K562 (cell line): ENCODE data around the gene CD70. TPM values are rescaled to one million over a fixed set of nuclear protein-coding genes. Genes with fewer than 3 reads are reported as not detected.

ENCODE experiments used
- ATAC-seq: fragments of 200-7000 bp; cut with Tn5 transposase; 3 replicates; pipeline ENCODE4 v1.9.1; 2020; ENCODE audit warnings: moderate library complexity
- BruUV-seq: library from RNA; stranded (reverse); fragments of 400-500 nt; replicated peaks from 2 replicates; lab custom pipeline; 2021; lab: Mats Ljungman, UMichigan
- CTCF ChIA-PET: fragments of 300-600 bp; formaldehyde crosslinking; extraction: SDS; loops from one replicate; lab custom pipeline; 2021; ENCODE audit warnings: low intra/inter-chr PET ratio; lab: Yijun Ruan, JAX
- POLR2A ChIA-PET: fragments of 300-600, 350-650 bp; sonication (Branson Sonifier 250); formaldehyde crosslinking; extraction: SDS; loops from one replicate; lab custom pipeline; 2021; ENCODE audit warnings: antibody characterized with exemption, inconsistent platforms; lab: Yijun Ruan, JAX
- DNase-seq, 4 experiments: peaks; one replicate each; pipeline versions ENCODE4 v3.0.0 to v3.0.0-alpha.2; 2011 to 2018; ENCODE audit warnings: low spot score in 3 of 4, mixed read lengths in 3 of 4; ENCODE audit errors: extremely low read depth in 1 of 4
- FAIRE-seq: peaks from 2 replicates; lab custom pipeline; 2011; peaks lifted over from hg19 to GRCh38; lab: Jason Lieb, UNC
- H2AFZ ChIP-seq: 2 replicates; pipeline ENCODE4 v1.6.0; 2011; ENCODE audit warnings: low read depth, low read length, control low read depth, inconsistent platforms
- H3K27ac ChIP-seq: fragments of 200-600 bp; 3 replicates; pipeline ENCODE4 v1.8.0; 2011; ENCODE audit warnings: low read depth, mild to moderate bottlenecking, control low read depth, inconsistent platforms, low read length, moderate library complexity, mixed read lengths; ENCODE audit errors: extremely low read depth
- H3K27me3 ChIP-seq, 2 experiments: fragments of 300-600 bp in 1 of 2; 2 replicates in 1 of 2; 3 replicates in 1 of 2; pipeline versions ENCODE4 v1.6.0 to v1.8.0; 2011; ENCODE audit warnings: inconsistent platforms in 2 of 2, low read length in 2 of 2, mild to moderate bottlenecking in 1 of 2, mixed read lengths in 1 of 2, moderate library complexity in 1 of 2; ENCODE audit not compliant: control insufficient read depth in 2 of 2, insufficient read depth in 2 of 2
- H3K36me3 ChIP-seq: fragments of 300-600 bp; 3 replicates; pipeline ENCODE4 v1.8.0; 2011; ENCODE audit warnings: mild to moderate bottlenecking, low read length, inconsistent platforms; ENCODE audit not compliant: control insufficient read depth, insufficient read depth
- H3K4me1 ChIP-seq, 2 experiments: fragments of 200-600 bp in 1 of 2; replicated peaks in 1 of 2; 2 replicates in 1 of 2; 3 replicates in 1 of 2; pipeline versions ENCODE4 v1.5.1 to v1.8.0; 2011; ENCODE audit warnings: inconsistent platforms in 2 of 2, low read length in 2 of 2, mild to moderate bottlenecking in 1 of 2, mixed read lengths in 1 of 2, moderate library complexity in 1 of 2; ENCODE audit not compliant: control insufficient read depth in 2 of 2, insufficient read depth in 2 of 2
- H3K4me2 ChIP-seq: 2 replicates; pipeline ENCODE4 v1.6.1; 2011; ENCODE audit warnings: low read length, control low read depth, inconsistent platforms, mixed read lengths; ENCODE audit not compliant: insufficient read depth
- H3K4me3 ChIP-seq: fragments of 200-600 bp; sonication (generic), shearing (Covaris generic); 2 replicates; pipeline ENCODE4 v1.5.1; 2016; ENCODE audit warnings: control low read depth, inconsistent platforms
- H3K79me2 ChIP-seq: fragments of 200-600 bp; 3 replicates; pipeline ENCODE4 v1.8.0; 2011; ENCODE audit warnings: low read length, inconsistent platforms; ENCODE audit not compliant: control insufficient read depth, insufficient read depth
- H3K9ac ChIP-seq, 2 experiments: 2 replicates each; pipeline versions ENCODE4 v1.6.0 to v1.6.1; 2011; ENCODE audit warnings: low read depth in 2 of 2, low read length in 2 of 2, control low read depth in 1 of 2, inconsistent platforms in 1 of 2, mild to moderate bottlenecking in 1 of 2, mixed read lengths in 1 of 2; ENCODE audit not compliant: insufficient read depth in 1 of 2
- H3K9me1 ChIP-seq: one replicate; pipeline ENCODE4 v1.6.0; 2011; ENCODE audit warnings: inconsistent platforms, mild to moderate bottlenecking, low read length, moderate library complexity; ENCODE audit not compliant: control insufficient read depth, insufficient read depth
- H3K9me3 ChIP-seq: replicated peaks from 2 replicates; pipeline ENCODE4 v1.5.1; 2011; ENCODE audit warnings: low read depth, low read length, inconsistent platforms; ENCODE audit not compliant: control insufficient read depth, insufficient read depth
- H4K20me1 ChIP-seq: replicated peaks from 2 replicates; pipeline ENCODE4 v1.6.1; 2011; ENCODE audit warnings: low read length, inconsistent platforms, mixed read lengths; ENCODE audit not compliant: control insufficient read depth, insufficient read depth
- ARID1B ChIP-seq: fragments of 450-650 bp; IDR thresholded peaks from 2 replicates; pipeline ENCODE4 v1.6.1; 2016; ENCODE audit warnings: antibody characterized with exemption, mild to moderate bottlenecking, inconsistent platforms
- EGR1 ChIP-seq: fragments of 450-650 bp; conservative IDR thresholded peaks from 2 replicates; pipeline ENCODE4 v1.6.1; 2017; ENCODE audit warnings: mild to moderate bottlenecking
- EP300 ChIP-seq: IDR thresholded peaks from 2 replicates; pipeline ENCODE4 v1.6.1; 2012; ENCODE audit warnings: low read length, improper control_type of control experiment
- FOS ChIP-seq: IDR thresholded peaks from 3 replicates; pipeline ENCODE4 v1.6.1; 2011; ENCODE audit not compliant: insufficient read length; ENCODE audit errors: extremely low read depth
- FOSL1 ChIP-seq: fragments of 200-800 bp; sonication (Bioruptor generic); conservative IDR thresholded peaks from 2 replicates; pipeline ENCODE4 v1.6.1; 2016; ENCODE audit warnings: missing genetic modification characterization, missing compliant biosample characterization
- JUN ChIP-seq, 2 experiments: sonication (generic) in 1 of 2; formaldehyde crosslinking in 1 of 2; IDR thresholded peaks; 2 replicates each; pipeline versions ENCODE4 v1.6.1 to v1.8.0; 2012 to 2022; ENCODE audit warnings: borderline replicate concordance in 2 of 2, mild to moderate bottlenecking in 2 of 2, improper control_type of control experiment in 1 of 2, low read depth in 1 of 2, low read length in 1 of 2, missing genetic modification reagents in 1 of 2
- JUND ChIP-seq, 2 experiments: IDR thresholded peaks; 2 replicates in 1 of 2; 3 replicates in 1 of 2; pipeline ENCODE4 v1.6.1; 2011; ENCODE audit warnings: borderline replicate concordance in 2 of 2, low read depth in 2 of 2, low read length in 2 of 2, improper control_type of control experiment in 1 of 2, missing biosample characterization in 1 of 2, missing genetic modification characterization in 1 of 2, missing genetic modification reagents in 1 of 2
- KAT8 ChIP-seq: fragments of 450-650 bp; IDR thresholded peaks from 2 replicates; pipeline ENCODE4 v1.6.1; 2016; ENCODE audit warnings: low read depth, mild to moderate bottlenecking
- MEIS2 ChIP-seq: fragments of 450-650 bp; IDR thresholded peaks from 2 replicates; pipeline ENCODE4 v1.6.1; 2014; ENCODE audit warnings: mild to moderate bottlenecking; ENCODE audit not compliant: partially characterized antibody
- NKRF ChIP-seq: fragments of 450-650 bp; IDR thresholded peaks from 2 replicates; pipeline ENCODE4 v1.6.1; 2016; ENCODE audit warnings: borderline replicate concordance
- PKNOX1 ChIP-seq: fragments of 450-650 bp; IDR thresholded peaks from 2 replicates; pipeline ENCODE4 v1.6.1; 2016
- SMARCA4 ChIP-seq: fragments of 450-650 bp; IDR thresholded peaks from 2 replicates; pipeline ENCODE4 v1.6.1; 2016
- SMARCE1 ChIP-seq: fragments of 450-650 bp; IDR thresholded peaks from 2 replicates; pipeline ENCODE4 v1.7.1; 2016; ENCODE audit warnings: mild to moderate bottlenecking
- TCF3 ChIP-seq: sonication (generic); formaldehyde crosslinking; IDR thresholded peaks from 2 replicates; pipeline ENCODE4 v1.4.0; 2020; ENCODE audit warnings: mild to moderate bottlenecking, missing genetic modification reagents
- ZBTB7A ChIP-seq: IDR thresholded peaks from 2 replicates; pipeline ENCODE4 v1.6.1; 2011; ENCODE audit warnings: low read depth, mild to moderate bottlenecking, low read length, moderate library complexity, borderline replicate concordance; ENCODE audit not compliant: control insufficient read depth
- WGBS: fragments of 100-300 bp; shearing (Covaris generic); methylation state at CpG from one replicate; pipeline ENCODE4 v1.1.6; 2016; ENCODE audit warnings: low coverage, mixed read lengths; ENCODE audit not compliant: insufficient coverage; ENCODE audit errors: missing lambda C conversion rate; 5-methylcytosine and 5-hydroxymethylcytosine counted together
- in situ Hi-C: fragments of 300-500 bp; cut with MboI; formaldehyde crosslinking; loops from 4 replicates; pipeline ENCODE4 v1.15.0; 2018; ENCODE audit warnings: inconsistent platforms, mixed read lengths
- intact Hi-C: fragments of 100-400 bp; cut with micrococcal nuclease; formaldehyde crosslinking; loops from 2 replicates; pipeline ENCODE4 v1.14.2; 2022
- polyA plus RNA-seq, 8 experiments: library from polyadenylated mRNA; depleted of rRNA in 4 of 8; stranded (reverse) in 5 of 8; unstranded in 3 of 8; fragments of >200 nt; fragmentation: Nextera tagmentation in 2 of 8; fragmentation: Illumina TruSeq in 1 of 8; extraction: Ambion mirVana in 2 of 8; extraction: Trizol in 1 of 8; gene quantifications; 2 replicates each; pipeline versions ENCODE4 v1.2.1 to v1.2.3, GENCODE V29; 2011 to 2014; ENCODE audit warnings: inconsistent platforms in 1 of 8, missing spikeins in 1 of 8
- total RNA-seq, 7 experiments: library from RNA; depleted of rRNA in 6 of 7; stranded (reverse); fragments of >200 nt in 6 of 7; fragmentation: Illumina TruSeq in 2 of 7; extraction: Trizol in 2 of 7; gene quantifications; 2 replicates each; pipeline versions ENCODE4 v1.2.1 to v1.2.3, GENCODE V29; 2011 to 2021; ENCODE audit warnings: low replicate concordance in 1 of 7
- TF ChIP-seq, protein P1 (sequence below), 2 experiments: fragments of 450-650 bp in 1 of 2; sonication (generic) in 1 of 2; formaldehyde crosslinking in 1 of 2; IDR thresholded peaks in 1 of 2; conservative IDR thresholded peaks in 1 of 2; 2 replicates each; pipeline versions ENCODE4 v1.6.1 to v1.8.1; 2016 to 2023; ENCODE audit warnings: mild to moderate bottlenecking in 2 of 2, moderate library complexity in 2 of 2, inconsistent platforms in 1 of 2, missing genetic modification reagents in 1 of 2
- TF ChIP-seq, protein P2 (sequence below): sonication (generic); formaldehyde crosslinking; IDR thresholded peaks from 2 replicates; pipeline ENCODE4 v1.8.0; 2022; ENCODE audit warnings: missing genetic modification reagents, mild to moderate bottlenecking, moderate library complexity, borderline replicate concordance

The CD70 gene
- total and polyA plus RNA-seq, 9 of the 15 experiments (the other 6 are each of a cell fraction or from before 2014, with no cell fraction given) = 0.06 to 0.58 (median 0.33) TPM; not detected in 4

- H3K27ac ChIP-seq = no peak overlapping the region
- 13% methylated on average over 7 of the region's 8 CpGs for WGBS
- ATAC-seq = no peak
- 0 out of 2 replicates have a peak, but pooled peaks have one; percentile 12 for TF ChIP-seq PKNOX1
- 0 out of 2 replicates have a peak, but pooled peaks have one; percentile 17 for TF ChIP-seq EP300
- TF ChIP-seq ZBTB7A = no peak
- peak; percentile 65 for TF ChIP-seq ARID1B
- 0 out of 2 replicates have a peak, but pooled peaks have one; percentile 6 for TF ChIP-seq TCF3 (CRISPR knock-in tag)
- TF ChIP-seq, protein P1, sequence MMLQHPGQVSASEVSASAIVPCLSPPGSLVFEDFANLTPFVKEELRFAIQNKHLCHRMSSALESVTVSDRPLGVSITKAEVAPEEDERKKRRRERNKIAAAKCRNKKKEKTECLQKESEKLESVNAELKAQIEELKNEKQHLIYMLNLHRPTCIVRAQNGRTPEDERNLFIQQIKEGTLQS (IDR thresholded peaks at IDR 0.05) = peak; percentile 90
- TF ChIP-seq, protein P1 (CRISPR knock-in tag; conservative IDR thresholded peaks at IDR 0.05) = no peak
- TF ChIP-seq MEIS2 = peak; percentile 57
- peak; percentile 88 for TF ChIP-seq EGR1
- TF ChIP-seq NKRF = no peak
- TF ChIP-seq JUN (IDR thresholded peaks at IDR 0.05; ENCODE audit: borderline replicate concordance, low read depth, low read length) = peak; percentile 90; the same call in 1 of the 2 replicates
- TF ChIP-seq JUN (CRISPR knock-in tag; IDR thresholded peaks at IDR 0.05; ENCODE audit: borderline replicate concordance) = no peak
- peak; percentile 47 for TF ChIP-seq FOS
- TF ChIP-seq, protein P2, sequence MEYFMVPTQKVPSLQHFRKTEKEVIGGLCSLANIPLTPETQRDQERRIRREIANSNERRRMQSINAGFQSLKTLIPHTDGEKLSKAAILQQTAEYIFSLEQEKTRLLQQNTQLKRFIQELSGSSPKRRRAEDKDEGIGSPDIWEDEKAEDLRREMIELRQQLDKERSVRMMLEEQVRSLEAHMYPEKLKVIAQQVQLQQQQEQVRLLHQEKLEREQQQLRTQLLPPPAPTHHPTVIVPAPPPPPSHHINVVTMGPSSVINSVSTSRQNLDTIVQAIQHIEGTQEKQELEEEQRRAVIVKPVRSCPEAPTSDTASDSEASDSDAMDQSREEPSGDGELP = peak; percentile 81
- no peak for TF ChIP-seq KAT8
- peak; percentile 91 for TF ChIP-seq FOSL1 (tag)
- peak; percentile 78 for TF ChIP-seq SMARCE1
- TF ChIP-seq SMARCA4 = peak; percentile 79
- peak; percentile 93 for TF ChIP-seq JUND (IDR thresholded peaks at IDR 0.05; ENCODE audit: borderline replicate concordance, low read depth, low read length)
- peak; percentile 72; the same call in 1 of the 3 replicates for TF ChIP-seq JUND (tag; IDR thresholded peaks at IDR 0.05; ENCODE audit: borderline replicate concordance, low read depth, low read length)
Observed at GRCh38 chr19:6580313-6580712, 10.6 kb downstream of the CD70 start.

More at GRCh38 chr19:6580313-6580712, 10.6 kb downstream of the CD70 start:
- intact Hi-C loops (no loop called here), in situ Hi-C loops (no loop called here)
- Histone ChIP-seq H3K27me3 (no peaks in the 10 kb centered on the region; a peak in 1 of 5 replicates), H3K9ac (no peak overlapping the region), H3K9me1 (no peaks in the 10 kb centered on the region), H2AFZ (no peak overlapping the region), H3K79me2 (no peaks in the 10 kb centered on the region), H3K4me1 (peaks cover 0 to 20% of the 10 kb centered on the region in 2 experiments; a peak in 4 of 5 replicates), H3K36me3 (no peaks in the 10 kb centered on the region), H3K9me3 (peaks cover 4% of the 10 kb centered on the region; the same call in 1 of the 2 replicates), H3K4me3 (no peak overlapping the region), H4K20me1 (no peaks in the 10 kb centered on the region), H3K4me2 (no peak overlapping the region)
- FAIRE-seq (peak; percentile 65), DNase-seq (peak in 1 of 4 experiments; percentile 68)
- ChIA-PET CTCF (no interaction called here), POLR2A (interaction anchor here (0.6 kb wide), 1 partner anchor 42 kb away, joined by 3 read pairs; no protein-coding TSS in a partner anchor)
- no TSS peak for BruUV-seq
